Measurements from ENCODE around the gene CENPX.

The CENPX gene

DNA sequence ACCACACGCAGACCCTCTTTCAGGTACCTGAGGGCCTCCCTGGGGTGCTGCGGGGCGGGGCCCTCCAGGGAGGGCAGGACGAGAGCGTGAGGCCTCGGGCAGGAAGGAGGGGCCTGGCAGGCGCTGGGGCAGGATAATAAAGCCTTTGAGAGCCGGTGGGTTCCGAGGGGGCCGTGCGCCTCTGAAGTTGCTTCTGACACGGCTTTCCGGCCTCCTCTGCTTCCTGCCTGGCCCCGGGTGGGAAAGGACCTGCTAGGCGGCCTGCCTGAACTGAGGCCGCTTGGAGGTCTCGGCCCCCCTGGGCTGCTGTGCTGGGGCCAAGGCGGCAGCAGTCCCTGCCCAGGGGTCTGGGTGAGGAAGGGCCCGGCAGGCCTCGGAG is 10.4 kb downstream of the CENPX start:
- no peak for DNase-seq (ENCODE audit: low read depth in 2 of 2)

GRCh38 chr17:82011617-82012187 is 11.0 kb downstream of the CENPX start:
- no peak for DNase-seq (ENCODE audit: low read depth in 2 of 2)

- DNase-seq (ENCODE audit: low read depth in 2 of 2) = no peak
These were observed 11.8 kb downstream of the CENPX start for GRCh38 chr17:82010575-82011525.

- no peak for DNase-seq (ENCODE audit: low read depth in 2 of 2)
These were observed 13.3 kb downstream of the CENPX start for GRCh38 chr17:82009413-82009812.

GRCh38 chr17:82008941-82009405 is 13.7 kb downstream of the CENPX start:
- DNase-seq (ENCODE audit: low read depth in 2 of 2) = no peak

DNA sequence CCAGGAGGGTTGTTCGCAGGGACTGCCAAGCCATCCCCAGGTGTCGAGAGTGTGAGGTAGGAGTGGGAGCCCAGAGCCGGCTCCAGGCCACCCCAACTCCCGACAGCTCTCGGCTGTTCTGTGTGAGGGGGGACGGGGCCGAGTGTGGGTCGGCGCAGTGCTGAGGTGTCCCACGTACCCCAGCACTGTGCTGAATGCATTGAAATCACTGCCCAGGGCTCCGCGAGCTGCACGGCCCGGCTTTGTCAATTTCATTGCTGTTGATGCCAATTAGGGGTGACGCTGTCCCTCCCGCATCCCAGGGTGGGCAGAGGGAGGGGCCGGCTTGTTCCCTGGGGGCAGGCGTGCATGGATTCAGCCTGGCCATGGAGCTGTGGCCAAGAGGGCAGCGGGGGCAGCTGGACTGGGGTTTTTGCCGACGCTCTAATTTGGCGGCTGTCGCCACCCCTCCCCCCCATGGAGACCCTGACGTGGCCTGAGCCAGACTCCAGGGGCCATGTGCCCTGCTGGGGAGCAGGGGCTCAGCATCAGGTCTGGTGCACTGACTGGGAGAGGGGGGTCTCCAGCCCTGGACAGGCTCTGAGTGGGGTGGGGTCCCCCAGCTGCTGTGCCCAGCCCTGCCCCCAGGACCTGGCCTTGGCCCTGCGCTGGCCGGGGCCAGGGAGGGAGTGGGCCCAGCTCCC is 14.3 kb downstream of the CENPX start:
- DNase-seq (ENCODE audit: low read depth in 2 of 2) = no peak

- DNase-seq (ENCODE audit: low read depth in 2 of 2) = no peak
These were observed 15.0 kb downstream of the CENPX start for GRCh38 chr17:82007495-82008257.

DNA sequence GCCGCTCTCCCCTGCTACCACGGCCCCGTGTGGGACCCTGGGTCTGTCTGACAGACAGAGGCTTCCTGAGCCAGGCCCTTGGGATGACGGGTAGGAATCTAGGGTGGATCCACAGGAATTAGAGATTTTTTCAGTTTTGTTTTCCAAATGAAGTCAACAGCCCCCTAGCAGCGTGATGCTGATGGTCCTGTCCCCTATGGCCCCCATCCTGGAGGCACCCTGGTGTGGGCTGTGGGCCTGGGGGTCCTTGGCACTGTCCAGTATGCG is 15.5 kb downstream of the CENPX start:
- no peak for DNase-seq (ENCODE audit: low read depth in 2 of 2)

DNA sequence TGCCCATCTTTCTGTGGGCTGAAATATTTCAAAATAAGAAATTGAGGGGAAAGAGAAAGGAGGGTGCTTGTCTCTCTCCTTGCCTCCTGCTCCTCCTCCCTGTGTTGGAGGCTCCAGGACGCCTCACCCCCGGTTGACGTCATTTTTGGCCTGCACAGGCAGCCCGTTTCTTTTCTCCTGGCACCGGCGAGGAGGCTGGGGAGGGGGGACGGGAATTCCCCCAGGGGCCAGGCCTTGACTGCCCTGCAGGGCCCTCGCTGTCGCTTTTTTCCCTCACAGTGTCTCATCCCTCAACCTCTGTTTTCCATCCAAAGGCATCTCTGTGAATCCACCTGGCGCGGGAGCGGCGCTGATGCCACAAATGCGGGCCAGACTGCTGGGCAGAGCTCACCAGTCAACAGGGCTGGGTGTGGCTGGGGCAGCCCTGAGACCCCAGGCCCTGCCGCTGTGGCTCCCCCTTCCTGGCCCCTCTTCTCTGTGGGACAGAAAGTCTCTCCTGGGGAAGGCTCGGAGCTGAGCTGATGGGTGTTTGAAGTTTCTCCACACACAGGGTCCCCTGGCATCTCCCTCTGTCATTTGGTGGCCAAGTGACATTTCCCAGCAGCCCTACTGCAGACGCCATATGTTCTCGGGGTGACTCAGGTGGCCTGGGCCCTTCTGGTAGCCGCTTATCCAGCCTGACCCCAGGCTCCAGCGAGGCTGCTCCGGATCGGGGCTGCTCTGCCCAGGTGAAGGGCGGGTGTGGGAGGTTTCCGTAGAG is 16.0 kb downstream of the CENPX start:
- no peak for DNase-seq (ENCODE audit: low read depth in 2 of 2)

GRCh38 chr17:82005701-82006348 is 16.9 kb downstream of the CENPX start:
- no peak for DNase-seq (ENCODE audit: low read depth in 2 of 2)

DNA sequence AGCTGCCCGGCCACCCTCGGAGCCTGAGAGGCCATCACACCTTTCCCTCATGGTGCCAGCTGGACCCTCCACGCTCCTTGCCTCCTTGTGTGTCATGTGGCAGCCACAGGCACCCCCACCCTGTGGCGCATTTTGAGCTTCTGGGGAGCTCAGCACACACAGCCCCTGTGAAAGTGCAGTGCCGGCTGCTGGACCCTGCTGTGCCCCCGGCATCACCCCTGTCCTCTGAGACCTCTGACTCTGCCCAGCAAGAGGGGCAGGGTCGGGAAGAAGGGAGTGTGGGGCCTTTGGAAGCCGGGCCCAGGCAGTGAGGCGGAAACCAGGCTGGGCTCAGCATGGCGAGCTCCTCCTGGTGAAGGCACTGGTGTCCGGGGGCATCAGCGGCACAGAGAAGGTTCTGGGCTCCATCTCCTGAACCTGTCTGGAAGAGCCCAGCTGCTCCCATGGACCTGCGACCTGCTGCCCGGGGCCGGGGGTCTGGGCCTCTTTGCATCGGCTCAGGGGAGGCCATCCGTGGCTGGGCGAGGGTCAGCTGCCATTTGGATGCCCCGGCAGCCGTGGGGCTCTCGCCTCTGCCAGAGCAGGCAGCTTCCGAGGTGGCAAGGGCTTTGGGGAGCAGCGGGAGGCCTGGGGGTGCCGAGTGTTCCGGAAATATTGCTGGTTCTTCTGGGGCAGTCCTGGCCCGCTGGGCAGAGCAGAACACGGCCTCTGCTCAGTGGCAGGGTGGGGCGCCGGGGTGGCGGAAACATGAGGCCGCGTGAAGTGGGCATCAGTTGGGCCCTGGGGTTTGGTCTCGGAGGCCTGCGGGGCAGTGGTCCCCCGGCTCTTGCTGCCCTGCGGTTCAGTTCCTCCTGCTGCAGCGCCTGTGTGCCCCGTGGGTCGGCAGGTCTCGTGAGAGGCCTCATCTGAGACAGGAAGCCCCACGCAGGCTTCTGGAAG is 17.9 kb downstream of the CENPX start:
- no peak for DNase-seq (ENCODE audit: low read depth in 2 of 2)

GRCh38 chr17:82003411-82004381 is 19.0 kb downstream of the CENPX start:
- DNase-seq (ENCODE audit: low read depth in 2 of 2) = peak; percentile 82 to 87

DNA sequence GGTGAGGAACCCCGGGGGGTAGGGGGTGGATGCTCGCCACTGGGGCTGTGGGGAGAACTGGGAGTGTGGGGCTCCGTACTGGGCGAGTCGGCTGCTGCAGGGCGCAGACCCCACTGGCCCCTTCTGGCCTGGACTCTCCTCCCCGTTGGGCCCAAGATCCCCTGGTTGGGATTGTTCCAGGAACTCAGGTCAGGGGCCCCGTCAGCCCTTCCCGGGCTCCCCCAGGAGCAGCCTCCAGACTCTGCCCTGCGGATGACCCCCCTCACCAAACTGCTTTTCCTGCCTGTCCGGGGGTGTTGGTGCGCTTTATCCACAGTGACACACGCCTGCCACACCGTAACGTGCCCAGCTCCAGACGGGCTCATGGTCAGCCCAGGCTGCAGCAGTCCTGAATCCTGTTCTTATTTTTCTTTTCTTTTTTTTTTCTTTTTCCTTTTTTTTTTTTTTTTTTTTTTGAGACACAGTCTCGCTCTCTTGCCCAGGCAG is 21.1 kb downstream of the CENPX start:
- no peak for DNase-seq (ENCODE audit: low read depth in 2 of 2)

DNA sequence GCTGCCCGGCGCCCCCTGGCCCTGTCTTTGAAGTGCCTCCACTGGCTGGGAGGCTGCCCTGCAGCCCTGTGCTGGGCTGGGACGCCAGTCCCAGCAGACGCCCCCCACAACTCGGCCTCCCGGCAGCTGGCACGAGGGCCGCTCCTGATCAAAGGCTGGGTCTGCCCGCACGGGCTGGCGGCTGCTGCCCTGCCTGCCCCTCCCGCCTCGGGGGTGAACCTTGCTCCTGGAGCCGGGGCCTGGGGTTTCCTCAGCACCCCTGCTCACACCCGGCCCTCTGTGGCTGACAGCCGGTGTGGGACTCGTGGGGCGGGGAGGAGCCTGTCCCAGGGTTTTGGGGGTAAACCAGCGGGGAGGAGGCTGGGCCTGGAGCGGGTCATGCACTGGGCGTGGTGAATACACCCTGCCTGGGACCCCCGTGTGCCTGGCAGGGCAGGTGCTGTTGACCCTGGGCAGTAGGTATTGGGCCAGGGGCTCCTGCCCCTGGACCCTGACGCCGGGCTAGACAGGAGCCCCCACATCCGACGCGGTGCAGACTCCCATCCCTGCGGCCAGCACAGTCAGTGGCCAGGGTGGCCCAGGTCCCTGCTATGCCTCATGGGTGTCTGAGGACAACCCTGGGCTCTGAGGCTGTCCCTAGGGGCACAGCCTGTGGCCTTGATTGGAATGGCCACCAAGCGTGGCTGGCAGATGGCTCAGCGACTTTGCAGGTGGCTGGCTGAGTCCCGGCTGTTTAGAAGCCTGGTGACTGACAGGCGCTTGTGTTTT is 21.7 kb downstream of the CENPX start:
- no peak for DNase-seq (ENCODE audit: low read depth in 2 of 2)

GRCh38 chr17:81999976-82000802 is 22.5 kb downstream of the CENPX start:
- DNase-seq (ENCODE audit: low read depth in 2 of 2) = no peak

DNA sequence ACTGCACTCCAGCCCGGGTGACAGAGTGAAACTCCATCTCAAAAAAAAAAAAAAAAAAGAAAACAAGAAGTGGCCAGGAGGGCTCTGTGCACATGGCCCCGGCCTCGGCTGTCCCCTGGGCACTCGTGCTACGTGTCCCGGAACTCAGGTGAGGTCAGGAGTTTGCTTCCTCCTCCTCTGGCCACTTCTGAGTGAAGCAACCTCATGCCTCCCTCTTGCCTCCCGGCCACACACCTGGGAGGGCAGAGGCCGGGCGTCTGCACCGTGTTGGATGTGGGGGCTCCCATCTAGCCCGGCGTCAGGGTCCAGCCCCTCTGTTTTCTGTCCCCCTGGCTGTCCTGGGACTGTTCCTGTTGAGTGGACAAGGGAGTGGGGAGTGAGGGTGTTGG is 23.1 kb downstream of the CENPX start:
- DNase-seq (ENCODE audit: low read depth in 2 of 2) = no peak

Measured in fibroblast of skin of left biceps (primary cell).